GM12801 (cell line): ENCODE data around the gene R3HDM1.

ENCODE experiments used
- TF ChIP-seq, protein P1 (sequence below): IDR thresholded peaks from one replicate; pipeline ENCODE4 v1.5.1; 2011; ENCODE audit warnings: control low read depth; ENCODE audit not compliant: insufficient read length; ENCODE audit errors: extremely low read depth

R3HDM1 gene

GRCh38 chr2:135531231-135532197, at the start of gene R3HDM1:
R3HDM1 (plus strand) TSS chr2:135531484; CDS start chr2:135604846, 73,362 bp downstream.
- TF ChIP-seq, protein P1, sequence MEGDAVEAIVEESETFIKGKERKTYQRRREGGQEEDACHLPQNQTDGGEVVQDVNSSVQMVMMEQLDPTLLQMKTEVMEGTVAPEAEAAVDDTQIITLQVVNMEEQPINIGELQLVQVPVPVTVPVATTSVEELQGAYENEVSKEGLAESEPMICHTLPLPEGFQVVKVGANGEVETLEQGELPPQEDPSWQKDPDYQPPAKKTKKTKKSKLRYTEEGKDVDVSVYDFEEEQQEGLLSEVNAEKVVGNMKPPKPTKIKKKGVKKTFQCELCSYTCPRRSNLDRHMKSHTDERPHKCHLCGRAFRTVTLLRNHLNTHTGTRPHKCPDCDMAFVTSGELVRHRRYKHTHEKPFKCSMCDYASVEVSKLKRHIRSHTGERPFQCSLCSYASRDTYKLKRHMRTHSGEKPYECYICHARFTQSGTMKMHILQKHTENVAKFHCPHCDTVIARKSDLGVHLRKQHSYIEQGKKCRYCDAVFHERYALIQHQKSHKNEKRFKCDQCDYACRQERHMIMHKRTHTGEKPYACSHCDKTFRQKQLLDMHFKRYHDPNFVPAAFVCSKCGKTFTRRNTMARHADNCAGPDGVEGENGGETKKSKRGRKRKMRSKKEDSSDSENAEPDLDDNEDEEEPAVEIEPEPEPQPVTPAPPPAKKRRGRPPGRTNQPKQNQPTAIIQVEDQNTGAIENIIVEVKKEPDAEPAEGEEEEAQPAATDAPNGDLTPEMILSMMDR: no peak

- TF ChIP-seq, protein P1: no peak
Measured at GRCh38 chr2:135485441-135485840, 45.8 kb upstream of the R3HDM1 start.

- TF ChIP-seq, protein P1: no peak
Measured at GRCh38 chr2:135490376-135490775, 40.9 kb upstream of the R3HDM1 start.

GRCh38 chr2:135494503-135494902, 36.8 kb upstream of the R3HDM1 start:
- TF ChIP-seq, protein P1: no peak

DNA sequence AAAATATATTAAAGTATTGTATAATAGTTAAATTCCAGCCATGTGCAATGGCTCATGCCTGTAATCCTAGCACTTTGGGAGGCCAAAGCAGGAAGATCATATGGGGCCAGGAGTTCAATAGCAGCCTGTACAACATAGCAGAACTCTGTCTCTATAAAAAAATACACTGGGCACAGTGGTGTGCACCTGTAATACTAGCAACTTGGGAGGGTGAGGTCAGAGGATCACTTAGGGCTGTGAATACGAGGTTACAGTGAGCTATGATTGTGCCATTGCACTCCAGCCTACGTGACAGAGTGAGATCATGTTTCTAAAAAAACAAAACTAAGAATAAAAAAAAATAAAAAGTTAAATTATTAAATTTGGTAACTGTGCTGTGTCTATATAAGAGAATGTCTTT, 36.4 kb upstream of the R3HDM1 start:
- TF ChIP-seq, protein P1: no peak

- TF ChIP-seq, protein P1: no peak
Measured at GRCh38 chr2:135504811-135505210, 26.5 kb upstream of the R3HDM1 start.

- TF ChIP-seq, protein P1: no peak
Measured at GRCh38 chr2:135510577-135510976, 20.7 kb upstream of the R3HDM1 start.
